ENCODE measurements around the gene RTEL1.
A peak's percentile ranks its signal among the peaks of the same experiment; 100 is the strongest.

RTEL1 gene

DNA sequence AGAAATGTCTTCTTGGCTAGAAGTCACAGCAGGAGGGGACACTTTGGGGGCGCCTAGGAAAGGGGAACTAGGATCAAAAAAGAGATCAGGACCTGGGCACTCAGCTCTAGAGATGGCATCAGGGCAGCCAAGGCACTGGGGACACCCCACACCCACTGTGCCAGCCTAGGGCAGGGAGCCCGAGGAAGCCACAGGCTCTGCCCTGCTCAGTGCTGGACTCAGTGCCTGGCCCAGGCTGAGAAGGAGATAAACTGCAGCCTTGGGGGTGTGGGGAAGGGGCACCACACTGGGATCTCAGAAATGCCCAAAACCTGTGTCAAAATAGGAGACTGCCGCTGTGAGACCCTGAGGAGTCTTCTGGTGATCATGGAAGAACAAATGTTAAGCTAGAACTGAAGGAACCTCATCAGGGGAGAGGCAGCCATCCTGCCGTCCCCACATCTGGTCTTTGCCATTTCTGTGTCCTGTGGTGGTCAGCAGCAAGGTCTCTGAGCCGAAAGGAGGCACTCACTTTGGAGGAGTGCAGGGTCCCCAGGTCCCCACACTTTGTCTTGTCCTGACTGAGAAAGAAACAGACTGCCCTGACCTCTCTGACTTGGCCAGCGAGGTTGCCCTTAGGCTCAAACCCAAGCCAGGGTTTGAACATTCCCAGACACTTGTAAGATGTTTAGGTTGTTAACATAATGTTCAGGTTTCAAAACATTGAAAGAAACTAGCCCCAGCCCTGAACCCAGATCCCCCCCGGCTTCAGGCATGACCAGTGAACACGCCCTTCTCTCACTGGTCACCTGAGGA is 47.3 kb downstream of the RTEL1 start:
- no peak for DNase-seq (ENCODE audit: low read depth)
- TF ChIP-seq, protein P1, sequence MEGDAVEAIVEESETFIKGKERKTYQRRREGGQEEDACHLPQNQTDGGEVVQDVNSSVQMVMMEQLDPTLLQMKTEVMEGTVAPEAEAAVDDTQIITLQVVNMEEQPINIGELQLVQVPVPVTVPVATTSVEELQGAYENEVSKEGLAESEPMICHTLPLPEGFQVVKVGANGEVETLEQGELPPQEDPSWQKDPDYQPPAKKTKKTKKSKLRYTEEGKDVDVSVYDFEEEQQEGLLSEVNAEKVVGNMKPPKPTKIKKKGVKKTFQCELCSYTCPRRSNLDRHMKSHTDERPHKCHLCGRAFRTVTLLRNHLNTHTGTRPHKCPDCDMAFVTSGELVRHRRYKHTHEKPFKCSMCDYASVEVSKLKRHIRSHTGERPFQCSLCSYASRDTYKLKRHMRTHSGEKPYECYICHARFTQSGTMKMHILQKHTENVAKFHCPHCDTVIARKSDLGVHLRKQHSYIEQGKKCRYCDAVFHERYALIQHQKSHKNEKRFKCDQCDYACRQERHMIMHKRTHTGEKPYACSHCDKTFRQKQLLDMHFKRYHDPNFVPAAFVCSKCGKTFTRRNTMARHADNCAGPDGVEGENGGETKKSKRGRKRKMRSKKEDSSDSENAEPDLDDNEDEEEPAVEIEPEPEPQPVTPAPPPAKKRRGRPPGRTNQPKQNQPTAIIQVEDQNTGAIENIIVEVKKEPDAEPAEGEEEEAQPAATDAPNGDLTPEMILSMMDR (IDR thresholded peaks at IDR 0.05; ENCODE audit: control insufficient read depth, insufficient read depth, low read depth, low read length, missing control alignments) = no peak

DNA sequence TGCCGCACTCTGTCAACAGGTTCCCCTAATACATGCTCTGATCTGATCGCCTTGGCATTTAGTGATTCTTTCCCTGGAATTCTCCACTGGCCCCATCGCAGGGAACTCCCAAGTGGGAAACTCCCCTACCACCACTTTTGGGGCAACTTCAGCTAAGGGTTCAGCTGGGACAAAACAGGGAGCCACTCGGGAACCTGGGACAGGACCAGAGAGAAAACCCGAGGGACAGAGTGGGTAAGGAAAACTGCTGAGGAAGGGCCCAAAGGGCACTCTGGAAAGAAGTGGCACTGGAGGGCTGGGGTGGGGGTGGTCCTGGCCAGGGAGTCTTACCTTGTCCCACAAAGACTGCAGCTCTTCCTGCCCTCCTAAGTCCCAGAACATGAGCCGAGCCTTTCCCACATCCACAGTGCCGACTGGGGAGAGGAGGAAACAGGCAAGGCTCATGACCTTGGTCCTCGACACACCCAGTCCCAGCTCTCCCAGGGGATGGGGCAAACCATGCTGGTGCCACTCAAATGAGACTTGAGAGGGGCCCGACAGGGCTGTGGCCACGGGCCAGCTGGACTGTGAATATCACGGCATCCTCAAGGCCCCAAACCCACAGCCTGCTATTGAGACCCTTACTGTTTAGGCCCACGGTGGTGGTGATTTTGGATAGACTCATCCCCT is 48.0 kb downstream of the RTEL1 start:
- peak overlapping the region; percentile 60; the same call in 1 of the 2 replicates for H3K4me3 ChIP-seq (ENCODE audit: control insufficient read depth, low read depth, low read length)
- TF ChIP-seq, protein P1 (IDR thresholded peaks at IDR 0.05; ENCODE audit: control insufficient read depth, insufficient read depth, low read depth, low read length, missing control alignments) = no peak
- no peak for DNase-seq (ENCODE audit: low read depth)

More for the DNA sequence above, 47.3 kb downstream of the RTEL1 start:
- H3K4me3 ChIP-seq (ENCODE audit: control insufficient read depth, low read depth, low read length) = no peak overlapping the region

DNA sequence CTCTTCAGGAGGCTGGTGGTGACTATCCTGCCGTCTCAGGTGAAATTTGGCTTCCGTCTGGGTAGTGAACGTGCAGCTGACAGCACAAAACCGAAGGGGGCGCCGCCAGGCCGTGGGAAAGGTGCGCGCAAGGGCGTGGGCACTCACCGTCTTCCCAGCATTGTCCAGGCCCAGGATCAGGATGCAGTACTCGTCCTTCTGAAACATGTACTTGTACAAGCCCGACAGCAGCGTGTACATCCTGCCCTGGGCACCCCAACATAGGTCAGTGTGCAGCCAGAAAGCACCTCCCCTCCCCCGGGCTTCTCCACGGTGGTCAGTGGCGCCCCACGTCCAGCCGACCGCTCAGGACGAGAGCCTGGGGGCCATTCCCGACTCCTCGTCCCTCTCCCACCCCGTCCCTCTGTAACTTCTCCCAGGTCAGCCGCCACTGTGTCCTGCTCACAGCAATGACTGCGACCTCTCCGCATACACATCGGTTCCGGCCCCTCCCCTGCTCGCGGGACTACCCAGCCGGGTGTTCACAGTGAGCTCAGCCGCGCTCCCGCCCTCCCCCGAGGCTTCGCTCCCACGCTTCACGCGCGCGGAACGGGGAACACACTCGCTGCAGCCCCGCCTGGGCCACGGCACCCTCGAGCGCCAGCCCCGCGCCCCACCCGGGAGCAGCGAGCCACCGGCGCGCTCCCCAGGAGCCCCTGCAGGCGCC is 48.9 kb downstream of the RTEL1 start:
- H3K4me3 ChIP-seq (ENCODE audit: control insufficient read depth, low read depth, low read length) = peak overlapping the region; percentile 60
- TF ChIP-seq, protein P1 (IDR thresholded peaks at IDR 0.05; ENCODE audit: control insufficient read depth, insufficient read depth, low read depth, low read length, missing control alignments) = peak; percentile 28
- DNase-seq (ENCODE audit: low read depth) = no peak

DNA sequence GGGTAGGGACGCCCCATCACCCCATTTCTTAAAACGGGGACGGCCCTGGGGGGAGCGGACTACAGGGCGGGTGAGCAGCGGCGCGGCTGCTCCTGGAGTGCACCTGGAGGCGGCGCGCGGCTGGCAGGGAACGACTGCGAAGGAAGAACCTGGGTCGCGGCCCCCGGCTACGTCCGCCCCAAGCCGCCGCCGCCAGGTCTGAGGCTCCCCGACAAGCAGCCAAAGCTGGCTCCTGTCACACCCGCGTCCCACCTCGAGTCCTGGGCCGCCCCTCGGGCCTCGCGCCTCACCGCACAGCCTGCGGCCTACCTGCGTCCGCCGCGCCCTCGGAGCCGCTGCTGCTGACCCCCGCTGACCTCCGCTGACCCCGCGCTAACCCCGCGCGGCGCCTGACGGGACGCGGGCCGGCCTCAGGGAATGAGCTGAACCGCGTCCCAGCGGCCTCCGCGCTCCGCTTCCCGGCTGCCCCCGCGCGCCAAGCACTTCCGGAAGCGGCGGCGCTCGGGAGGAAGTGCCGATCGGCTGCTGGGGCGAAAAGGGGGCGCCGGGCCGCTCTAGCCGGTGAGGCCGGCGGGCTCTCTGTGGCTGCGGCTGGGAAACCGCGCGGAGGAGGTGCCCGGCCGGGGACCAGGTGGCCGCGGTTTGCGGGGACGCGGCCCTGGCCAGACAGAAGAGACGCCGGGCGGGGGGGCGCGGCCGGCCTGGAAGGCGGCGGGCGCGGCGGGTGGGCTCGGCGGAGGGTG is 49.6 kb downstream of the RTEL1 start, which contains the start of the genes ARFRP1 and ZGPAT:
Gene ARFRP1 (minus strand): TSS at position 419 of the 743 bp plus-strand sequence. CDS start 885 bp downstream, outside the sequence.
Gene ZGPAT (plus strand): TSS at position 482 of the 743 bp plus-strand sequence. CDS start 542 bp downstream, outside the sequence.
- TF ChIP-seq, protein P1 (IDR thresholded peaks at IDR 0.05; ENCODE audit: control insufficient read depth, insufficient read depth, low read depth, low read length, missing control alignments) = no peak
- H3K4me3 ChIP-seq (ENCODE audit: control insufficient read depth, low read depth, low read length) = peak within 1 kb of the TSS; percentile 60
- DNase-seq (ENCODE audit: low read depth) = peak; percentile 17

DNA sequence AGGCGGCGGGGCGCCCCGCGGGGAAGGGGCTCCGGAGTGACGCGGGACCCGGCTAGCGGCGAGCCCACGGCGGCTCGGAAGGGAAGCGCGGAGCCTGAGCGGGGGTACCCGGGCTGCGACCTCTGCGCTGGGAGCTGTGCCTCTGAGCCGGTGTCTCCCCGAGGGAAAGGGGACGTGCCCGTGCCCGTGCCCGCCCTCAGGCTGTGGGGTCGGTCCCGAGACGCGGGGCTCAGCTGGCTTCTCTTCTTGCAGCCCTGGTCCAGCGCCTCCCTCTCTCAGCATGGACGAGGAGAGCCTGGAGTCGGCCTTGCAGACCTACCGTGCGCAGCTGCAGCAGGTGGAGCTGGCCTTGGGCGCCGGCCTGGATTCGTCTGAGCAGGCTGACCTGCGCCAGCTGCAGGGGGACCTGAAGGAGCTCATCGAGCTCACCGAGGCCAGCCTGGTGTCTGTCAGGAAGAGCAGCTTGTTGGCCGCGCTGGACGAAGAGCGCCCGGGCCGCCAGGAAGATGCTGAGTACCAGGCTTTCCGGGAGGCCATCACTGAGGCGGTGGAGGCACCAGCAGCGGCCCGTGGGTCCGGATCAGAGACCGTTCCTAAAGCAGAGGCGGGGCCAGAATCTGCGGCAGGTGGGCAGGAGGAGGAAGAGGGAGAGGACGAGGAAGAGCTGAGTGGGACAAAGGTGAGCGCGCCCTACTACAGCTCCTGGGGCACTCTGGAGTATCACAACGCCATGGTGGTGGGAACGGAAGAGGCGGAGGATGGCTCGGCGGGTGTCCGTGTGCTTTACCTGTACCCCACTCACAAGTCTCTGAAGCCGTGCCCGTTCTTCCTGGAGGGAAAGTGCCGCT is 50.4 kb downstream of the RTEL1 start:
- TF ChIP-seq, protein P1 (IDR thresholded peaks at IDR 0.05; ENCODE audit: control insufficient read depth, insufficient read depth, low read depth, low read length, missing control alignments) = no peak
- DNase-seq (ENCODE audit: low read depth) = no peak
- peak overlapping the region; percentile 60 for H3K4me3 ChIP-seq (ENCODE audit: control insufficient read depth, low read depth, low read length)
